ENCODE results near the gene TMEM132D. TPM values are rescaled to one million over a fixed set of nuclear protein-coding genes. Genes with fewer than 3 reads are reported as not detected.

The TMEM132D gene
- total and polyA plus RNA-seq, 2 donors (not counting 3 experiments of a cell fraction or from before 2014, with no cell fraction given), result not detected

- DNase-seq (ENCODE audit: low read depth, low spot score) (no peak), FAIRE-seq (no peak)
- H2AFZ ChIP-seq (ENCODE audit: low read depth, low read length), result no peak overlapping the region
- no TSS peak for BruUV-seq (replicated peaks)
- no peaks in the 10 kb centered on the region for H3K27me3 ChIP-seq (ENCODE audit: control insufficient read depth in 2 of 2, insufficient read depth in 2 of 2, low read length in 2 of 2)
- no peak overlapping the region for H3K9ac ChIP-seq (replicated peaks; ENCODE audit: extremely low read depth, insufficient read depth, low read length)
- H3K4me3 ChIP-seq (replicated peaks in 1 of 3; ENCODE audit: insufficient read depth in 1 of 3, low read depth in 1 of 3, low read length in 3 of 3), result no peak overlapping the region
- no peaks in the 10 kb centered on the region for H3K9me1 ChIP-seq (replicated peaks; ENCODE audit: control insufficient read depth, extremely low read depth, insufficient read depth, low read length)
- H3K4me1 ChIP-seq (ENCODE audit: control insufficient read depth, extremely low read depth, insufficient read depth, low read length), result no peaks in the 10 kb centered on the region
- H3K36me3 ChIP-seq (ENCODE audit: control insufficient read depth in 2 of 2, extremely low read depth in 1 of 2, insufficient read depth in 2 of 2, low read length in 2 of 2), result no peaks in the 10 kb centered on the region
- no peak for TF ChIP-seq MYC (IDR thresholded peaks at IDR 0.05; ENCODE audit: low read depth, low read length)
- no peak for TF ChIP-seq GATA2 (IDR thresholded peaks at IDR 0.05; ENCODE audit: insufficient read depth, insufficient read length, low read depth, low read length)
- no peak for TF ChIP-seq POLR2A (IDR thresholded peaks at IDR 0.05; ENCODE audit: low read depth, low read length)
- TF ChIP-seq, protein P1, sequence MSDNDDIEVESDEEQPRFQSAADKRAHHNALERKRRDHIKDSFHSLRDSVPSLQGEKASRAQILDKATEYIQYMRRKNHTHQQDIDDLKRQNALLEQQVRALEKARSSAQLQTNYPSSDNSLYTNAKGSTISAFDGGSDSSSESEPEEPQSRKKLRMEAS (IDR thresholded peaks at IDR 0.05; ENCODE audit: insufficient read depth, insufficient read length), result no peak
- TF ChIP-seq, protein P2, sequence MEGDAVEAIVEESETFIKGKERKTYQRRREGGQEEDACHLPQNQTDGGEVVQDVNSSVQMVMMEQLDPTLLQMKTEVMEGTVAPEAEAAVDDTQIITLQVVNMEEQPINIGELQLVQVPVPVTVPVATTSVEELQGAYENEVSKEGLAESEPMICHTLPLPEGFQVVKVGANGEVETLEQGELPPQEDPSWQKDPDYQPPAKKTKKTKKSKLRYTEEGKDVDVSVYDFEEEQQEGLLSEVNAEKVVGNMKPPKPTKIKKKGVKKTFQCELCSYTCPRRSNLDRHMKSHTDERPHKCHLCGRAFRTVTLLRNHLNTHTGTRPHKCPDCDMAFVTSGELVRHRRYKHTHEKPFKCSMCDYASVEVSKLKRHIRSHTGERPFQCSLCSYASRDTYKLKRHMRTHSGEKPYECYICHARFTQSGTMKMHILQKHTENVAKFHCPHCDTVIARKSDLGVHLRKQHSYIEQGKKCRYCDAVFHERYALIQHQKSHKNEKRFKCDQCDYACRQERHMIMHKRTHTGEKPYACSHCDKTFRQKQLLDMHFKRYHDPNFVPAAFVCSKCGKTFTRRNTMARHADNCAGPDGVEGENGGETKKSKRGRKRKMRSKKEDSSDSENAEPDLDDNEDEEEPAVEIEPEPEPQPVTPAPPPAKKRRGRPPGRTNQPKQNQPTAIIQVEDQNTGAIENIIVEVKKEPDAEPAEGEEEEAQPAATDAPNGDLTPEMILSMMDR (IDR thresholded peaks at IDR 0.05; ENCODE audit: extremely low read depth in 1 of 2, insufficient read depth in 1 of 2, low read depth in 1 of 2, low read length in 2 of 2), result no peak
- TF ChIP-seq EZH2 (IDR thresholded peaks at IDR 0.05; ENCODE audit: borderline replicate concordance, low read depth, low read length, severe bottlenecking), result no peak
- no peak for TF ChIP-seq FOS (IDR thresholded peaks at IDR 0.05; ENCODE audit: borderline replicate concordance, insufficient read depth, low read length)
- no peak for TF ChIP-seq JUN (IDR thresholded peaks at IDR 0.05; ENCODE audit: borderline replicate concordance, insufficient read depth, insufficient read length, low read depth)
- no peak for TF ChIP-seq POLR2AphosphoS5 (IDR thresholded peaks at IDR 0.05; ENCODE audit: insufficient read depth, low read depth, low read length)
- dilution Hi-C loops (cut with MboI; ENCODE audit: extremely low pct_ligation_motif_present, low sequenced_read_pairs) (no loop called here), intact Hi-C loops (cut with micrococcal nuclease) (no loop called here)
- no peaks in the 10 kb centered on the region for H4K20me1 ChIP-seq (replicated peaks; ENCODE audit: control insufficient read depth, extremely low read depth, insufficient read depth, low read length)
- no peaks in the 10 kb centered on the region for H3K79me2 ChIP-seq (ENCODE audit: control insufficient read depth, insufficient read depth, low read length)
- H3K9me3 ChIP-seq (replicated peaks; ENCODE audit: control insufficient read depth, insufficient read depth, low read length), result peaks cover 2% of the 10 kb centered on the region
- H3K27ac ChIP-seq (ENCODE audit: insufficient read depth, low read depth, low read length), result no peak overlapping the region
- POLR2A ChIA-PET, result no interaction called here
- no peak overlapping the region for H3K4me2 ChIP-seq (ENCODE audit: insufficient read depth, low read length)
- CTCF ChIA-PET, result no interaction called here
Measured at GRCh38 chr12:129870136-129870535, 33.7 kb downstream of the TMEM132D start.
